Peyer's patch (tissue), 4 donors: Measurements from ENCODE around the gene BMPR1A. TPM values are rescaled to one million over a fixed set of nuclear protein-coding genes. Genes with fewer than 3 reads are reported as not detected.

ENCODE experiments used
- DNase-seq, 3 donors: peaks; one replicate each; pipeline ENCODE4 v3.0.0-alpha.2; 2017 to 2019
- H3K27ac ChIP-seq, 4 donors: fragments of 200-600 bp; sonication (generic); one replicate each; pipeline ENCODE4 v1.5.1; 2016 to 2019
- H3K27me3 ChIP-seq, 2 donors: fragments of 200-600 bp; sonication (generic); one replicate each; pipeline ENCODE4 v1.5.1; 2019
- H3K36me3 ChIP-seq, 3 donors: fragments of 200-600 bp; sonication (generic); one replicate each; pipeline ENCODE4 v1.5.1; 2016 to 2019
- H3K4me1 ChIP-seq, 4 donors: fragments of 200-600 bp; sonication (generic); one replicate each; pipeline ENCODE4 v1.5.1; 2016 to 2019
- H3K4me3 ChIP-seq, 4 donors: fragments of 200-600 bp; sonication (generic); 1 replicate in 3 of 4; 2 replicates in 1 of 4; pipeline ENCODE4 v1.5.1; 2016 to 2019; ENCODE audit warnings: mild to moderate bottlenecking in 1 of 4
- H3K9me3 ChIP-seq, 4 donors: fragments of 200-600 bp; sonication (generic); one replicate each; pipeline ENCODE4 v1.5.1; 2016 to 2019; ENCODE audit warnings: mild to moderate bottlenecking in 1 of 4
- CTCF ChIP-seq, 6 experiments: fragments of 450-650 bp in 4 of 6; fragments of 200-600 bp in 2 of 6; sonication (generic) in 1 of 6; IDR thresholded peaks; one replicate each; pipeline ENCODE4 v1.5.1; 2017 to 2019; ENCODE audit warnings: antibody characterized with exemption in 6 of 6, mild to moderate bottlenecking in 3 of 6, moderate library complexity in 1 of 6
- POLR2A ChIP-seq, 2 donors: fragments of 450-650 bp; IDR thresholded peaks; one replicate each; pipeline ENCODE4 v1.5.1; 2017; ENCODE audit warnings: antibody characterized with exemption in 2 of 2, mild to moderate bottlenecking in 2 of 2, moderate library complexity in 2 of 2
- total RNA-seq, 4 donors: library from RNA; depleted of rRNA; stranded (reverse); fragments of >200 nt; gene quantifications; one replicate each; pipeline ENCODE4 v1.1.0, GENCODE V29; 2016

Gene BMPR1A
- total RNA-seq, 4 donors from 2014 or later: 17.1 to 40.1 (median 24.9) TPM

GRCh38 chr10:86813101-86813500, 56.7 kb downstream of the BMPR1A start:
- no peak for DNase-seq

GRCh38 chr10:86813982-86814381, 57.6 kb downstream of the BMPR1A start:
- H3K9me3 ChIP-seq: no peaks in the 10 kb centered on the region
- H3K4me1 ChIP-seq: peaks cover 0 to 5% (median 0%) of the 10 kb centered on the region in 4 donors
- H3K36me3 ChIP-seq: no peaks in the 10 kb centered on the region
- H3K4me3 ChIP-seq: no peak overlapping the region
- no peaks in the 10 kb centered on the region for H3K27me3 ChIP-seq
- no peak for DNase-seq
- H3K27ac ChIP-seq: no peak overlapping the region
- no peak for TF ChIP-seq CTCF (IDR thresholded peaks at IDR 0.05)

More at GRCh38 chr10:86813101-86813500, 56.7 kb downstream of the BMPR1A start:
- H3K4me1 ChIP-seq: peaks cover 0 to 5% (median 0%) of the 10 kb centered on the region in 4 donors
- H3K9me3 ChIP-seq: no peaks in the 10 kb centered on the region
- H3K27me3 ChIP-seq: no peaks in the 10 kb centered on the region
- H3K27ac ChIP-seq: no peak overlapping the region
- TF ChIP-seq POLR2A (IDR thresholded peaks at IDR 0.05) (no peak), CTCF (IDR thresholded peaks at IDR 0.05) (no peak)
- no peaks in the 10 kb centered on the region for H3K36me3 ChIP-seq
- no peak overlapping the region for H3K4me3 ChIP-seq

- H3K36me3 ChIP-seq: no peaks in the 10 kb centered on the region
- H3K9me3 ChIP-seq: no peaks in the 10 kb centered on the region
- H3K27me3 ChIP-seq: no peaks in the 10 kb centered on the region
- no peak for DNase-seq
- H3K4me1 ChIP-seq: peaks cover 0 to 5% (median 0%) of the 10 kb centered on the region in 4 donors
- no peak overlapping the region for H3K4me3 ChIP-seq
- no peak for TF ChIP-seq CTCF (IDR thresholded peaks at IDR 0.05)
- H3K27ac ChIP-seq: peak overlapping the region in 1 of 4 donors; percentile 19
Observed at GRCh38 chr10:86815035-86815617, 58.7 kb downstream of the BMPR1A start.

- Histone ChIP-seq H3K27ac (no peak overlapping the region), H3K36me3 (no peaks in the 10 kb centered on the region)
Observed at GRCh38 chr10:86815640-86816039, 59.2 kb downstream of the BMPR1A start.

GRCh38 chr10:86817246-86817645, 60.8 kb downstream of the BMPR1A start:
- Histone ChIP-seq H3K9me3 (no peaks in the 10 kb centered on the region), H3K4me1 (peaks cover 0 to 5% (median 0%) of the 10 kb centered on the region in 4 donors), H3K4me3 (no peak overlapping the region), H3K27ac (no peak overlapping the region), H3K27me3 (no peaks in the 10 kb centered on the region), H3K36me3 (no peaks in the 10 kb centered on the region)
- TF ChIP-seq CTCF (IDR thresholded peaks at IDR 0.05) (no peak), POLR2A (IDR thresholded peaks at IDR 0.05) (no peak)
- DNase-seq: no peak

More at GRCh38 chr10:86815640-86816039, 59.2 kb downstream of the BMPR1A start:
- TF ChIP-seq POLR2A (IDR thresholded peaks at IDR 0.05) (no peak), CTCF (IDR thresholded peaks at IDR 0.05) (no peak)
- DNase-seq: no peak
- Histone ChIP-seq H3K27me3 (no peaks in the 10 kb centered on the region), H3K4me3 (no peak overlapping the region), H3K9me3 (no peaks in the 10 kb centered on the region), H3K4me1 (peaks cover 0 to 5% (median 0%) of the 10 kb centered on the region in 4 donors)
